A549 (cell line): ENCODE results near the gene TSEN54. TPM values are rescaled to one million over a fixed set of nuclear protein-coding genes. Genes with fewer than 3 reads are reported as not detected.

Experiments
- ATAC-seq, 2 experiments: fragments of 200-7000 bp in 1 of 2; fragments of >200 bp in 1 of 2; cut with Nextera tagmentation in 1 of 2; cut with Tn5 transposase in 1 of 2; 3 replicates each; pipeline versions ENCODE4 v1.8.0 to v1.9.1; 2018 to 2020; ENCODE audit warnings: mild to moderate bottlenecking in 1 of 2, moderate library complexity in 1 of 2
- CTCF ChIA-PET: fragments of 300-600 bp; sonication (Branson Sonifier 250); formaldehyde crosslinking; extraction: SDS; loops from one replicate; lab custom pipeline; 2021; ENCODE audit warnings: antibody characterized with exemption, inconsistent platforms; lab: Yijun Ruan, JAX
- POLR2A ChIA-PET: fragments of 350-600 bp; formaldehyde crosslinking; extraction: SDS; loops from one replicate; lab custom pipeline; 2021; ENCODE audit warnings: antibody characterized with exemption, inconsistent platforms; lab: Yijun Ruan, JAX
- DNase-seq, 2 experiments: peaks; one replicate each; pipeline versions ENCODE4 v3.0.0 to v3.0.0-alpha.2; 2011 to 2016; ENCODE audit warnings: low read depth in 1 of 2, low spot score in 1 of 2
- FAIRE-seq: peaks from 2 replicates; lab custom pipeline; 2011; peaks lifted over from hg19 to GRCh38; lab: Jason Lieb, UNC
- H3K27ac ChIP-seq, 2 experiments: fragments of >200 bp; sonication (Bioruptor Twin); formaldehyde crosslinking; 3 replicates each; pipeline ENCODE4 v1.5.1; 2016 to 2017
- H3K4me1 ChIP-seq: fragments of >200 bp; sonication (Bioruptor Twin); formaldehyde crosslinking; 3 replicates; pipeline ENCODE4 v1.6.1; 2016
- H3K4me2 ChIP-seq: fragments of >200 bp; sonication (Bioruptor Twin); formaldehyde crosslinking; 3 replicates; pipeline ENCODE4 v1.6.1; 2016
- H3K4me3 ChIP-seq: fragments of >200 bp; sonication (Bioruptor Twin); formaldehyde crosslinking; 3 replicates; pipeline ENCODE4 v1.5.1; 2016
- H3K9me3 ChIP-seq: fragments of >200 bp; sonication (Bioruptor Twin); formaldehyde crosslinking; 3 replicates; pipeline ENCODE4 v1.6.1; 2016
- ATOH8 ChIP-seq: fragments of 250-450 bp; sonication (Bioruptor Pico); IDR thresholded peaks from 2 replicates; pipeline ENCODE4 v1.5.0; 2020; ENCODE audit warnings: low read depth, mild to moderate bottlenecking, moderate library complexity
- CHD2 ChIP-seq: fragments of 150-350 bp; IDR thresholded peaks from 2 replicates; pipeline ENCODE4 v1.6.1; 2014; ENCODE audit warnings: low read length; ENCODE audit not compliant: partially characterized antibody
- CTCF ChIP-seq: fragments of >200 bp; sonication (Bioruptor Twin); formaldehyde crosslinking; IDR thresholded peaks from 3 replicates; pipeline ENCODE4 v1.5.1; 2016
- E2F6 ChIP-seq: IDR thresholded peaks from 2 replicates; pipeline ENCODE4 v1.6.1; 2012; ENCODE audit warnings: low read depth, borderline replicate concordance
- EHMT2 ChIP-seq: fragments of 200-600 bp; sonication (generic); IDR thresholded peaks from 2 replicates; pipeline ENCODE4 v1.6.1; 2016; ENCODE audit warnings: antibody characterized with exemption, low read depth, mild to moderate bottlenecking, moderate library complexity
- ELK1 ChIP-seq: fragments of 150-350 bp; IDR thresholded peaks from 2 replicates; pipeline ENCODE4 v1.6.1; 2014; ENCODE audit warnings: low read depth, mild to moderate bottlenecking, low read length
- ESRRA ChIP-seq: fragments of 150-350 bp; IDR thresholded peaks from 2 replicates; pipeline ENCODE4 v1.6.1; 2014; ENCODE audit warnings: mild to moderate bottlenecking, low read length, borderline replicate concordance
- HDAC2 ChIP-seq: fragments of 200-600 bp; sonication (generic); IDR thresholded peaks from 2 replicates; pipeline ENCODE4 v1.6.1; 2016
- HOXA7 ChIP-seq: fragments of 250-450 bp; sonication (Bioruptor Pico); IDR thresholded peaks from 2 replicates; pipeline ENCODE4 v1.5.0; 2020; ENCODE audit warnings: mild to moderate bottlenecking, moderate library complexity
- HOXB5 ChIP-seq: fragments of 250-450 bp; sonication (Bioruptor Pico); IDR thresholded peaks from 2 replicates; pipeline ENCODE4 v1.5.0; 2020; ENCODE audit warnings: mild to moderate bottlenecking, moderate library complexity
- JUN ChIP-seq, 2 experiments: fragments of >200 bp; sonication (Bioruptor Twin); formaldehyde crosslinking; IDR thresholded peaks; 2 replicates in 1 of 2; 3 replicates in 1 of 2; pipeline ENCODE4 v1.6.1; 2016 to 2017
- JUNB ChIP-seq: fragments of >200 bp; sonication (Bioruptor Twin); formaldehyde crosslinking; IDR thresholded peaks from 2 replicates; pipeline ENCODE4 v1.6.1; 2016
- MAZ ChIP-seq: fragments of 150-350 bp; IDR thresholded peaks from 2 replicates; pipeline ENCODE4 v1.6.1; 2014; ENCODE audit warnings: antibody characterized with exemption, low read depth, low read length, borderline replicate concordance
- NFE2L2 ChIP-seq: fragments of 150-350 bp; conservative IDR thresholded peaks from 2 replicates; pipeline ENCODE4 v1.6.1; 2014; ENCODE audit warnings: low read length
- NPAS2 ChIP-seq: fragments of 250-450 bp; sonication (Bioruptor Pico); IDR thresholded peaks from 2 replicates; pipeline ENCODE4 v1.8.0; 2022; ENCODE audit warnings: mild to moderate bottlenecking, moderate library complexity, borderline replicate concordance
- NR3C1 ChIP-seq: fragments of >200 bp; sonication (Bioruptor Twin); formaldehyde crosslinking; IDR thresholded peaks from 3 replicates; pipeline ENCODE4 v1.6.1; 2017
- PBX3 ChIP-seq: IDR thresholded peaks from 2 replicates; pipeline ENCODE4 v1.6.1; 2012
- PHF8 ChIP-seq: fragments of 200-600 bp; sonication (generic); IDR thresholded peaks from 2 replicates; pipeline ENCODE4 v1.6.1; 2016; ENCODE audit warnings: low read depth, mild to moderate bottlenecking, antibody characterized with exemption, moderate library complexity, borderline replicate concordance
- POLR2A ChIP-seq: IDR thresholded peaks from 2 replicates; pipeline ENCODE4 v1.6.1; 2012; ENCODE audit warnings: mild to moderate bottlenecking, low read length
- POLR2AphosphoS2 ChIP-seq: conservative IDR thresholded peaks from 2 replicates; pipeline ENCODE4 v1.6.1; 2012; ENCODE audit warnings: low read length, improper control_type of control experiment, inconsistent platforms
- RAD21 ChIP-seq, 2 experiments: fragments of >200 bp in 1 of 2; sonication (Bioruptor Twin) in 1 of 2; formaldehyde crosslinking in 1 of 2; IDR thresholded peaks in 1 of 2; conservative IDR thresholded peaks in 1 of 2; 2 replicates in 1 of 2; 3 replicates in 1 of 2; pipeline ENCODE4 v1.6.1; 2012 to 2018; ENCODE audit warnings: inconsistent platforms in 1 of 2
- RARB ChIP-seq: fragments of 250-450 bp; sonication (Bioruptor Pico); IDR thresholded peaks from 2 replicates; pipeline ENCODE4 v1.8.0; 2021; ENCODE audit warnings: mild to moderate bottlenecking, moderate library complexity
- RFX5 ChIP-seq: fragments of 450-650 bp; IDR thresholded peaks from 2 replicates; pipeline ENCODE4 v1.7.1; 2014; ENCODE audit warnings: antibody characterized with exemption, mild to moderate bottlenecking, moderate library complexity
- RNF2 ChIP-seq: fragments of 200-600 bp; sonication (generic); IDR thresholded peaks from 2 replicates; pipeline ENCODE4 v1.6.1; 2016; ENCODE audit warnings: low read depth, mild to moderate bottlenecking, antibody characterized with exemption, moderate library complexity, borderline replicate concordance
- USF2 ChIP-seq: fragments of 450-650 bp; IDR thresholded peaks from 2 replicates; pipeline ENCODE4 v1.6.1; 2014; ENCODE audit warnings: antibody characterized with exemption
- ZC3H11A ChIP-seq: fragments of 450-650 bp; IDR thresholded peaks from 2 replicates; pipeline ENCODE4 v1.6.1; 2014; ENCODE audit warnings: antibody characterized with exemption, mild to moderate bottlenecking
- ZFP36 ChIP-seq: fragments of 450-650 bp; IDR thresholded peaks from 2 replicates; pipeline ENCODE4 v1.6.1; 2014; ENCODE audit warnings: borderline replicate concordance; ENCODE audit not compliant: partially characterized antibody
- ZNF302 ChIP-seq: fragments of 250-450 bp; sonication (Bioruptor Pico); IDR thresholded peaks from 2 replicates; pipeline ENCODE4 v1.9.0; 2021; ENCODE audit warnings: inconsistent platforms, mild to moderate bottlenecking, moderate library complexity
- WGBS: methylation state at CpG from one replicate; pipeline ENCODE4 v1.1.6; 2017; ENCODE audit errors: missing lambda C conversion rate; 5-methylcytosine and 5-hydroxymethylcytosine counted together
- polyA plus RNA-seq, 4 experiments: library from polyadenylated mRNA; depleted of rRNA in 3 of 4; stranded (reverse); fragments of >200 nt; fragmentation: RNase III in 1 of 4; extraction: RNeasy Plus Mini Kit Qiagen cat#74134 plus additional on column Dnase treatment in 1 of 4; gene quantifications; 2 replicates in 3 of 4; 3 replicates in 1 of 4; pipeline ENCODE4 v1.2.3, GENCODE V29; 2011 to 2017

The TSEN54 gene
- polyA plus RNA-seq, 2 of the 4 experiments (the other 2 are of a cell fraction) = 24.8 to 38.4 TPM

GRCh38 chr17:75490173-75490743, 26.1 kb upstream of the TSEN54 start:
- no peak for TF ChIP-seq POLR2AphosphoS2
- TF ChIP-seq, all 56 proteins: peak for 0
- no peak; a peak in 1 of 6 replicates for ATAC-seq
- Histone ChIP-seq H3K27ac (no peak overlapping the region; a peak in 1 of 6 replicates), H3K4me2 (no peak overlapping the region), H3K4me1 (no peaks in the 10 kb centered on the region), H3K9me3 (no peaks in the 10 kb centered on the region), H3K4me3 (no peak overlapping the region)
- ChIA-PET CTCF (interaction anchor here (0.6 to 1.9 kb wide), 11 partner anchors 9 to 220 kb away, joined by 3 to 11 read pairs (median 3); no protein-coding TSS in a partner anchor), POLR2A (no interaction called here)
- WGBS = 81% methylated on average over 13 of the region's 14 CpGs
- no peak for FAIRE-seq
- no peak for DNase-seq

- FAIRE-seq = no peak
- WGBS = 93% methylated on average over 12 of the region's 19 CpGs
- POLR2A ChIA-PET = no interaction called here
Measured at GRCh38 chr17:75490953-75491649, 25.2 kb upstream of the TSEN54 start.

GRCh38 chr17:75491680-75492079, 24.6 kb upstream of the TSEN54 start:
- ChIA-PET CTCF (interaction anchor here (1.1 to 4.9 kb wide), 3 partner anchors 13 to 20 kb away, joined by 3 to 40 read pairs (median 3); no protein-coding TSS in a partner anchor), POLR2A (no interaction called here)
- no peak for TF ChIP-seq ATOH8
- no peak for TF ChIP-seq ZFP36
- no peak for TF ChIP-seq HOXA7 (CRISPR knock-in tag)
- TF ChIP-seq JUN (IDR thresholded peaks at IDR 0.05) = no peak
- no peak for TF ChIP-seq RARB
- no peak for TF ChIP-seq E2F6
- TF ChIP-seq PHF8 = no peak
- TF ChIP-seq RAD21 (conservative IDR thresholded peaks at IDR 0.05 in 1 of 2, IDR thresholded peaks at IDR 0.05 in 1 of 2) = no peak
- no peak for TF ChIP-seq CTCF
- no peak for TF ChIP-seq PBX3
- no peak for TF ChIP-seq ESRRA
- H3K9me3 ChIP-seq = no peaks in the 10 kb centered on the region
- FAIRE-seq (no peak), DNase-seq (no peak), ATAC-seq (no peak)
- no peak overlapping the region for H3K4me2 ChIP-seq
- H3K27ac ChIP-seq = no peak overlapping the region
- no peak overlapping the region for H3K4me3 ChIP-seq
- WGBS = 87% methylated on average over 14 of the region's 15 CpGs
- H3K4me1 ChIP-seq = no peaks in the 10 kb centered on the region

More at GRCh38 chr17:75490953-75491649, 25.2 kb upstream of the TSEN54 start:
- Histone ChIP-seq H3K4me3 (no peak overlapping the region), H3K4me1 (no peaks in the 10 kb centered on the region), H3K27ac (no peak overlapping the region)
- TF ChIP-seq MAZ (no peak), ZC3H11A (no peak), RARB (no peak), EHMT2 (no peak), NR3C1 (no peak), NFE2L2 (no peak), NPAS2 (CRISPR knock-in tag) (no peak), RFX5 (no peak), USF2 (no peak), RNF2 (no peak), HOXB5 (CRISPR knock-in tag) (no peak), ELK1 (no peak), HDAC2 (no peak), ZNF302 (CRISPR knock-in tag) (no peak), POLR2A (no peak), CHD2 (no peak), JUNB (no peak)
- TF ChIP-seq, all 56 proteins: peak for 0
- DNase-seq (no peak), ATAC-seq (no peak)
- no peak overlapping the region for H3K4me2 ChIP-seq
- H3K9me3 ChIP-seq = no peaks in the 10 kb centered on the region
- CTCF ChIA-PET = interaction anchor here (1.0 to 1.8 kb wide), 4 partner anchors 10 to 16 kb away, joined by 3 to 11 read pairs (median 6); no protein-coding TSS in a partner anchor
